Activated naive CD4-positive, alpha-beta T cell treated with anti-CD3 and anti-CD28 coated beads, Interleukin-2, amount 50 U/mL, for 16 hours (primary cell): ENCODE data around the gene HOATZ.

Experiments
- DNase-seq: peaks from one replicate; pipeline ENCODE4 v3.0.0-alpha.2; 2020

HOATZ gene

GRCh38 chr11:111585371-111585770 is 70.8 kb downstream of the HOATZ start:
- no peak for DNase-seq

GRCh38 chr11:111586388-111586831 is 71.8 kb downstream of the HOATZ start:
- DNase-seq: peak; percentile 36
